Measurements from ENCODE around the gene PCID2.

DNA sequence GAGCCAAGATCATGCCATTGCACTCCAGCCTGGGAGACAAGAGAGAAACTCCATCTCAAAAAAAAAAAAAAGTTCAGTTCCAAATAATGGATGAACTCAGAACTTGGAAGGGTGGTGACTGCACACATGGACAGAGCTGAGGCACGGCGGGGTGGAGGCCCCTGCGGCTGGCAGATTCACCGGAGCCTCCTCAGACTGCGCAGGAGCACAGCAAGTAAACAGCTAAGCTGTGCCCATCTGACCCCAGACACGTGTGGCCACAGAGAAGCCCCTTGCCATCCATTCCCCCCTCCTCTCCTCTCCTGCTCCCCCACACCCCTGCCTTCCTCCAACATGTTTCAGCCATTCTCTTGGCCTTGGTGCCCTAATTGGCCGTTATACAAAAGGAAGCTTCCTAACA lies 65.6 kb downstream of the PCID2 start:
- no peak for TF ChIP-seq CTCF (IDR thresholded peaks at IDR 0.05)
- no peak for TF ChIP-seq POLR2A (IDR thresholded peaks at IDR 0.05)
